ENCODE results near the gene CDH23. TPM values are rescaled to one million over a fixed set of nuclear protein-coding genes. Genes with fewer than 3 reads are reported as not detected.

CDH23 gene
- total RNA-seq, 1 experiment from 2014 or later = 0.14 TPM

GRCh38 chr10:71659111-71659634 is 262.5 kb downstream of the CDH23 start:
- no peak for DNase-seq (ENCODE audit: low spot score)

GRCh38 chr10:71659737-71660136 is 263.0 kb downstream of the CDH23 start:
- no peak for DNase-seq (ENCODE audit: low spot score)

GRCh38 chr10:71660313-71660712 is 263.6 kb downstream of the CDH23 start:
- DNase-seq (ENCODE audit: low spot score) = no peak

GRCh38 chr10:71661060-71661622 is 264.4 kb downstream of the CDH23 start:
- no peak for DNase-seq (ENCODE audit: low spot score)

- no peak for DNase-seq (ENCODE audit: low spot score)
These were observed 265.1 kb downstream of the CDH23 start for GRCh38 chr10:71661779-71662336.

- DNase-seq (ENCODE audit: low spot score) = no peak
These were observed 266.6 kb downstream of the CDH23 start for GRCh38 chr10:71663311-71663710.

GRCh38 chr10:71664585-71664984 is 267.9 kb downstream of the CDH23 start:
- DNase-seq (ENCODE audit: low spot score) = no peak

- no peak for DNase-seq (ENCODE audit: low spot score)
These were observed 268.7 kb downstream of the CDH23 start for GRCh38 chr10:71665456-71665855.

- no peak for DNase-seq (ENCODE audit: low spot score)
These were observed 270.1 kb downstream of the CDH23 start for GRCh38 chr10:71666639-71667386.

- no peak for DNase-seq (ENCODE audit: low spot score)
These were observed 270.6 kb downstream of the CDH23 start for GRCh38 chr10:71667387-71667752.

GRCh38 chr10:71671994-71672946 is 275.6 kb downstream of the CDH23 start:
- DNase-seq (ENCODE audit: low spot score) = no peak

- no peak for DNase-seq (ENCODE audit: low spot score)
These were observed 278.7 kb downstream of the CDH23 start for GRCh38 chr10:71675295-71675970.

- DNase-seq (ENCODE audit: low spot score) = no peak
These were observed 280.5 kb downstream of the CDH23 start for GRCh38 chr10:71677261-71677660.

GRCh38 chr10:71678057-71678805 is 281.5 kb downstream of the CDH23 start:
- DNase-seq (ENCODE audit: low spot score) = no peak

GRCh38 chr10:71679425-71679824 is 282.7 kb downstream of the CDH23 start:
- DNase-seq (ENCODE audit: low spot score) = no peak

GRCh38 chr10:71681977-71682376 is 285.3 kb downstream of the CDH23 start:
- DNase-seq (ENCODE audit: low spot score) = no peak

- no peak for DNase-seq (ENCODE audit: low spot score)
These were observed 286.6 kb downstream of the CDH23 start for GRCh38 chr10:71683301-71683700.

GRCh38 chr10:71684356-71685173 is 287.8 kb downstream of the CDH23 start:
- peak; percentile 52 for DNase-seq (ENCODE audit: low spot score)

GRCh38 chr10:71685554-71686232 is 289.0 kb downstream of the CDH23 start:
- no peak for DNase-seq (ENCODE audit: low spot score)

All from A172 (cell line).